GM21360 (cell line): ENCODE data around the gene KRT1.
"Not testable (repeated sequence)": the region's sequence is repeated elsewhere in the genome, so short reads cannot be mapped to it uniquely, and the experiment has no call there.

Experiments used
- ATAC-seq: cut with Tn5 transposase; IDR thresholded peaks from one replicate; pipeline ENCODE4 v1.9.1; 2021; ENCODE audit warnings: mild to moderate bottlenecking, moderate library complexity; ENCODE audit not compliant: unreplicated experiment

KRT1 gene

DNA sequence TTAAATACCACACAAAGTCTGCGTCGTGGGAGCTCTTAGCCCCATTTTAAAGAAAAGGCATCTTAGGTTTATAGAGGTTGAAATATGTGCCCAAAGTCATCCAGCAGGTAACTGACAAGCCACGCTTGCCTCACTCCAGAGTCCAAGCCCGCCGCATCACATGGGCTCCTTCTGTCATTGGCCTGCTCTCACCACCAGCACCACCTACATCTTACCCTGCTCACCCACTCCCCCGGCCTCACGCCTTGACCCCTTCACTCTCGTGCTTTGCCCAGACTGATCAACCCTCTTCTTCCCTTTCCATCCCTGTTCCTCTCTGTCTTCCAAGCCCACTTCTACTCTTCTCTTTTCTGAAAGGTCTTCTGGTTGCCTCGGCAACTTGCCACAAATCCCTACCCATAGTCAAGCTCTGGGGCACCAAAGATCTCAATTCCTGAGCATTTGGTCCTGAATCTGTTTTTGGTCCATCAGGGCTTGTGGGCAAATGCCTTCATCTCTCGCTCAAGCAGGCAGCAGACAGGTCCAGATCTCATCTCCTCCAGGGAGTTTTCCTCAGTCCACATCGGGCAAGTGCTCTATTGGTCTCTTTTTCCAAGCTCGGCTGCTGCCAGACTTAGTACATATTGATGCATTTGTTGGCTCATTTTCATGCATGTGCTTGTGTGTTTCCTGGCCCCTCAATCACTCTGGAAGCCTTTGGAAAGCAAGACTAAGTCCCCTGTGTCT is 3.5 kb upstream of the KRT1 start:
- ATAC-seq: no peak

DNA sequence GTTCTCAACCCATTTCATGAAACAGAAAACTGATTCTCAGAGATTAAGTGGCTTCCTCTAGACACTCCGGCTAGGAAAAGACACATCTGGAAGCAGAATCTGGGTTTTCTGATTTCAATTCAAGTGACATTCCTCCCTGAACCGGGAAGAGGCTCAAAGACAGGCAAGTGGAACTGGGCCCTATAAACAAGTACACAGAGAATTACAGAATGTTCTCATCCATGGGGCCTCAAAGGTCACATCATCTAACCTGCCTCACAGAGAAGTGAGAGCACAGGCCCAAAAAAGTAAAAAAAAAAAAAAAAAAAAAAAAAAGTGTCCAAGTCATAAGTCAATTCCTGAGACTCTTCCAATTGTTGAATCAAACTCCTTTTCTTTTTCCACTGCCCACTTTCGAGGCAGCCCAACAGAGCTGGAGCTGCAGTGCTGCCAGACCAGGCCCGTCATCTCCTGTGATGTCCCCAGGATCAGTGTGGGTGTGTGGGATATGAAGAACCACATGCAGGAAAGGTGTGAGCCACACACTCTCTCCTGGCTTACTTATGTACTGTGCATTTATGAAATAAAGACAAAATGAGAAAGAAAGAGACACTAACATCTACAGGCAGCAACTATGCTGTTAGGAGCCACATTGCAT is 2.8 kb upstream of the KRT1 start:
- no peak for ATAC-seq

DNA sequence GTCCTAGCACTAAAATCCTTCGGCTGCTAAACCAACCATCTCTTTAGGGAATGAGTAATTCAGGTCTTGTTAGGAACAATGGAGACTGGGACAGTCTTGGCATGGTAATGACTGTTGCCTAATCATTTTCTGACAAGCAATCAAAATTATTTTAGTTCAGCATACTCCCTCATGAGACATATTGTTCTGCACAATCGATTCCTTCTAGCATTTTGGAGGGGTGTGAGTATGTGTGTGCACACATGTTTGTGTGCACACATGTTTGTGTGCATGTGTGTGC is 2.1 kb upstream of the KRT1 start:
- no peak for ATAC-seq

GRCh38 chr12:52681526-52682380 is 1.5 kb upstream of the KRT1 start:
- no peak for ATAC-seq

DNA sequence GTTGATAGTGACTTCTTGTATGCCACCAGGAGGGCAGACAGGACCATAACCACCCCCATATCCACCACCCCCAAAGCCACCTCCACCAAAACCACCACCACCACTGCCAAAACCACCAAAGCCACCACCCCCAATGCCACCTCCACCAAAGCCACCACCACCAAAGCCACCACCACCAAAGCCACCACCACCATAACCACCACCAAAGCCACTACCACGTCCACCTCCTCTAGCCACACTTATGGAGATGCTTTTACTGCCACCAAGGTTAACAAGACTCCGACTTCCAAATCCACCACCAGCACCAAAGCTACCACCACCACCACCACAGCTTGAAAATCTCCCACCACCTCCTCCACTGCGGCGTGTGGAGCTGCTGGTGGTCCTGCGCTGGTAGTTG is 332 bp downstream of the KRT1 start:
- no peak for ATAC-seq

DNA sequence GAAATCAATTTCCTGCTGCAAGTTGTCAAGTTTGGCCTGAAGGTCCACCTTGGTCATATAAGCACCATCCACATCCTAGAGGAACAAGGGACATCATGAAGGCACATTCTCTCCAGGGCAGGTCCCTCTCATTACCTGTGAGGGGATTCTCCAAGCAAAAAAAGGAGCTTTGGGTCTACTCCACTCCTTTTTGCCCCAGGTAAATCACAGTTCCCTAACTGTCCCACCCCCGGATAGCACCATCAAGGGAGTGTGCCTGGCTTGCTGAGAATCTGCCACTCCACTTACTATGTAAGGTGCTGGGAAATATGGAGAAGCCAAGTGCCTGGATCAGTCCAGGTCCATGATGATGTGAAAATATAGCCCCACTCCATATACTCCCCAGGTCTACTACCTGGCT is 2.5 kb downstream of the KRT1 start:
- ATAC-seq: no peak

GRCh38 chr12:52677126-52677525 is 3.1 kb downstream of the KRT1 start:
- no peak for ATAC-seq

DNA sequence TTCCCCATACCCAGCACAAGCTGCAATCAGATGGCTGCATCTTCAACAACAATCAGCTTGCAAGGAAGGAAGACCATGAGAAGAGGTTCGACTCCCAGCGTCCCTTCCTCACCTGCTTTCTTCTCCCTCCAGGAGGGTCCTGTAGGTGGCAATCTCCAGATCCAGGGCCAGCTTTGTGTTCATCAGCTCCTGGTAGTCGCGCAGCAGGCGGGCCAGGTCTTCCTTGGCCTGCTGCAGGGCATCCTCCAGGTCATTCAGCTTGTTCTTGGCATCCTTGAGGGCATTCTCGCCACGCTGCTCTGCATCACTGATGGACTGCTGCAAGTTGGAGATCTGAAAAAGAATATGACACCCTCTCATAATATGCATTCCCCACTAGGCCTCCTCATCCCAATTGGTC is 4.0 kb downstream of the KRT1 start:
- no peak for ATAC-seq

DNA sequence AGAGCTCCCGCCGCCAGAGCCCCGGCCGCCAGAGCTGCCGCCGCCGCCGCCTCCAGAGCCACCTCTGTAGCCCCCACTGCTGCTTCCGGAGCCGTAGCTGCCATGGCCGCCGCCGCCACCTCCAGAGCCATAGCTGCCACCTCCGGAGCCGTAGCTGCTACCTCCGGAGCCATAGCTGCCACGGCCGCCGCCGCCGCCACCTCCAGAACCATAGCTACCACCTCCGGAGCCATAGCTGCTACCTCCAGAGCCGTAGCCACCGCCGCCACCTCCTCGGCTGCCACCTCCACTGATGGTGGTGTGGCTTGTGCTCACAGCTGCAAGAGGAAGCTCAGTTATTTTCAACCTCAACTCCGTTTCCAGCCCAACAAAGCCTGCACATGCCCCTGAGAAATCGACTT is 4.9 kb downstream of the KRT1 start:
- no peak for ATAC-seq

DNA sequence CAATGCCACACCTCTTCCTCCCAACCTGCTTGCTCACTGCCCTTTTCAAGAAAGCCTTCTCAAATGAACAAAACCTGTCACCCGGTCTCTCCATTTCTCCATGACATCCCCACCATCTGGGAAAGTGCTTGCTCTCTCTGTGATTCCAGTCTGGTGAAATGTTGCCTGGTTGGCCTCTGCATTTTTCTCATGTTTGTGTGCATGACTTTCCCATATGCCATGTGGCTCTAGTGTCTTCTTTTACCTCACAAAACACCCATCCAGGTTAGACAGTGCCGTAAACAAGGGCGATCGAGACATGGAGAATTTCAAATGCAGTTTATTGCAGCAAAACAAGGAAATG is 5.8 kb downstream of the KRT1 start:
- ATAC-seq: no peak

- no peak for ATAC-seq
Measured at GRCh38 chr12:52673713-52674432, 6.3 kb downstream of the KRT1 start.

- no peak for ATAC-seq
Measured at GRCh38 chr12:52673217-52673616, 7.0 kb downstream of the KRT1 start.

DNA sequence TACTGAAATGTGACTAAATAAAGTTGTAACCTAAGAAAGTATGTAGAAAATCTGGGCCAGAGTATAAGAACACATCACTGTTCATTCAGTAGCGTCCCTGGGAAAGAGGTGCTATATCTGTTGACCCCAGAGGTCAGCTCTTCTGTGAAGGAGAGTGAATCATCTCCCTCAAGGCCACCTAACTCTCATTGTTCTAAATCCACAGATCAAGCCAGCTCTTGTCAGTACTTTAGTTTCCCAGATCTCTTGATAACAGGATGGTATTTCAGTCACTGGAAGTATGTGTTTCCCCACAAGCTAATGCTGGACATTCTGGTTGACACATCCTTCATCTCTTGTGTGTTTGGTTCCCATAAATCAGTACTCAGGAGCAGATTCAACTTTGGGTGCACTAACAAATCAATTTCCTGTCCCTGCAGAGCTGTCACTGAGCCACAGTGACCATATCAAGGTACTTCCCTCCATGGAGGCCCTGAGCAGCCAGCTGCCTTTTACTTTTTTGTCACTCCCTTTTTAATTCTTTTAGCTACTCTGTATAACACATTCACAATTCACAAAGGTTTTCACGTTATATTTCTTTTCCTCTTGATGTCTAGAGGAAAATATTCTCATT is 7.8 kb downstream of the KRT1 start:
- no peak for ATAC-seq

DNA sequence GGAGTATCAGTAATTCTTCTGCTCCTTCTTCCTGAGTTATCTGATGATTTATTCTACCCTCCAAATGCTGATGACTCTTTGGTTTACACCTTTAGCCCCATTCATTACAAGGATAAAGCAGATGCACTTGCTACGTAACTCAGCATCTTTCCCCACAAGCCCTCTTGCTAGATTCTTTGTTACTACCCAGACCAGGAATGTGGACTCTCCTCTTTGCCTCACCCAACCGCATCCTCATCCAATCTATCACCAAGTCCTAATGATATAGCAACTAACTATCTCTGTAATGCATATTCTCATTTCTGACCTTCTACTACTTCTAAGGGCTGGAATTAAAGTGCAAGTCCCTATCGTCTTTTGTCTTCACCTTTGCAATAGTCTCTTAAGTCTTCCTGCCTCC is 9.2 kb downstream of the KRT1 start:
- ATAC-seq: no peak

DNA sequence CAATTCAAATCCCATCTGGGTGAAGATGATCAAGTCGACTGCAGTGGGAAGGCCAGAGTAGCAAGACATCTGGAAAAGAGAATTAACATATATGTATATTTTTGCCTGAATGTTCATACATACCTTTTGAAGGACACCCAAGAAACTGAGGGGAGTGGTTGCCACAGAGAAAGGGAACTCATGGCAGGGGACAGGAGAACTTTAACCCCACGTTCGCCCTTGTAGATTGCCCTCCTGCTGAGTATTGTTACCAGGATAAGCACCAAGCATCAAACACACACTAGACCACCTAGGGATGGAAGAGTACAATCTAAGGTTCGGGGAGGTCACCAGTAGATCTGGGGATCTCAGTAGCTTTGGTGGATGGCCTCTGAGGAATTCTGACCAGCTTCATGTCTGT is 9.7 kb downstream of the KRT1 start:
- no peak for ATAC-seq

- ATAC-seq: not testable (repeated sequence)
Measured at GRCh38 chr12:52669941-52670340, 10.3 kb downstream of the KRT1 start.

DNA sequence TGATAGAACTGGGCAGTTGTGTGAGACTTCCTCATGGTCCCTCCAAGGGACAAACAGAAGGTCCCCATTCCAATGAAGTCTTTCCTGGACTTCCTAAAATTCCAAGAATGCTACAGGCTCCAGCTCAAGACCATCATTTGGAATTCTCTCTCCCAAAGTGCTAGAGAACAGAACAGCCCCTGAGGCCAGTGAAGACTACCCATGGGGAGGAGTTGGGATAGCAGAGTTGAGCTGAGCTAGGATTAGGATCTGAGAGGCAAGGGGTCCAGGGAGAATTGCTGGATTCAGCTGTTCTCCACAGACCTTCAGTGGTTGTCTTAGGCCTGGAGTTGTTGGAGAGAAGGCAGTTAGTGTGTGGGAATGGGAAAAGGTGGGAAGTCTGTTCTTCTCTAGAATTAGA is 10.8 kb downstream of the KRT1 start:
- ATAC-seq: no peak

- no peak for ATAC-seq
Measured at GRCh38 chr12:52667931-52668330, 12.3 kb downstream of the KRT1 start.

DNA sequence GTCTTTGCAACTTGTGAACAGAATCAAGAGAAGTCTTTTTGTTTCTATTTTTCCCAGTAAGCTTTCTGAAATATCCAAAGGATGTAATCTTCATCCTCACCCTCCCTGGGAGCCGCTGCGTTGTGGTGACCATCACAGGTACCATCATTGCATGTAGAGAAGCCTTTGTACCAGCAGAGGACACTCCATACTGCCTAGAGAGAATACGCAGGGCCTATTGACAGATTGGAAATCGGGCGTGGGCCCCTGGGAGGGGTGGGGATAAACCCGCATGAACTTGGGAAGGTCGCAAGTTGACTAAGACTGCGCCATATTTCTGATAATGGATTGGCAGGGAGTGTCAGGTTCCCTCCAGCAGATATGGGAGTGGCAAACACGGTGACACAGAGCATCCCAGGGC is 12.7 kb downstream of the KRT1 start:
- no peak for ATAC-seq

DNA sequence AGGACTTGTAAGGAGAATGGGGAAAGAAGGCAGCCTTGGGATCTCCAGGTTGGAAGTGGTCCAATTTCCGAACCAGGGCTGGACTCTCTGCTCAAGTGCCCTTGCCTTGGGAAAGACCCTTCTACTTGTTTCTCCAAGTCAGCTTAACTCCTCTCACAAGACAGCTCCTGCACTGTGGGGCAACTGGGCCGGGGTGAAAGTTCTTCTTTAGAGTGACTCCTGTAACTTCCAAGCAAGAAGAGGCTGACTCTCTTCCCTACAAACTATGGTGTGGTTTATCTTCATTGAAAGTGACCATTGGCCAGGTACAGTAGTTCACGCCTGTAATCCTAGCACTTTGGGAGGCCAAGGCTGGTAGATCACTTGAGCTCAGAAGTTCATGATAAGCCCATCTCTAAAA is 13.7 kb downstream of the KRT1 start:
- no peak for ATAC-seq

- no peak for ATAC-seq
Measured at GRCh38 chr12:52663420-52663819, 16.8 kb downstream of the KRT1 start.
